ENCODE results near the gene OR6V1. TPM values are rescaled to one million over a fixed set of nuclear protein-coding genes. Genes with fewer than 3 reads are reported as not detected.

The OR6V1 gene, protein sequence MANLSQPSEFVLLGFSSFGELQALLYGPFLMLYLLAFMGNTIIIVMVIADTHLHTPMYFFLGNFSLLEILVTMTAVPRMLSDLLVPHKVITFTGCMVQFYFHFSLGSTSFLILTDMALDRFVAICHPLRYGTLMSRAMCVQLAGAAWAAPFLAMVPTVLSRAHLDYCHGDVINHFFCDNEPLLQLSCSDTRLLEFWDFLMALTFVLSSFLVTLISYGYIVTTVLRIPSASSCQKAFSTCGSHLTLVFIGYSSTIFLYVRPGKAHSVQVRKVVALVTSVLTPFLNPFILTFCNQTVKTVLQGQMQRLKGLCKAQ
- not detected for total RNA-seq

- no peak for DNase-seq (ENCODE audit: low spot score)
- Histone ChIP-seq H3K36me3 (no peaks in the 10 kb centered on the region), H3K27me3 (replicated peaks; ENCODE audit: insufficient read depth) (no peaks in the 10 kb centered on the region), H3K9me3 (no peaks in the 10 kb centered on the region), H3K4me3 (no peak within 1 kb of the TSS), H3K27ac (no peak within 1 kb of the TSS), H3K4me1 (ENCODE audit: control insufficient read depth in 1 of 2, low read depth in 2 of 2) (peaks cover 8 to 9% of the 10 kb centered on the region in 2 donors)
- TF ChIP-seq CTCF (IDR thresholded peaks at IDR 0.05), result no peak
- ATAC-seq (ENCODE audit: insufficient number of reproducible peaks, low FRiP score, low read depth), result no peak
These were observed at the start of gene OR6V1 for GRCh38 chr7:143052041-143052440. OR6V1 (plus strand) TSS chr7:143052341; CDS start chr7:143052341, 0 bp downstream.

DNA sequence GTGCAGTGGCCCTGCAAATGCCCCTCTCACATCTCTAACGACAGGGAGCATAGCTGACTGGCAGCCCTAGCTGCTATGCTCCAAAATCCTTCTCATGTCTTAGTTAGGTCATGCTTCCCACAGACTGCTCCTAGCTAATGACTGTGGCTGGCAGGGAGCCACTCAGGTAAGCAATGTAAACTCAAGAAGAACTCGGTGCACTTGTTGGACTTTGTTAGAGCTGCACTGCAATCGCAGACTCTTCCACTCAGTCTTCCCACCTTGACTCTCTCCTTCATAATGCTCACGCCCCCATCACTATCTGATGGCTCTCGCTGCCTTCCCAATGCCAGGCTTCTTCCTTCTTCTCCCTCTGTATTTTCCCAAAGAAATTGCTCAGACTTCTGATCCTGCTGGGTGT is 49.2 kb upstream of the OR6V1 start:
- peak overlapping the region; percentile 56 for H3K4me3 ChIP-seq
- no peaks in the 10 kb centered on the region for H3K36me3 ChIP-seq
- TF ChIP-seq CTCF (IDR thresholded peaks at IDR 0.05), result no peak
- H3K27me3 ChIP-seq (replicated peaks; ENCODE audit: insufficient read depth), result no peaks in the 10 kb centered on the region
- H3K27ac ChIP-seq, result no peak overlapping the region
- ATAC-seq (ENCODE audit: insufficient number of reproducible peaks, low FRiP score, low read depth), result no peak
- no peaks in the 10 kb centered on the region for H3K9me3 ChIP-seq
- DNase-seq (ENCODE audit: low spot score), result no peak
- H3K4me1 ChIP-seq (ENCODE audit: control insufficient read depth in 1 of 2, low read depth in 2 of 2), result no peaks in the 10 kb centered on the region

DNA sequence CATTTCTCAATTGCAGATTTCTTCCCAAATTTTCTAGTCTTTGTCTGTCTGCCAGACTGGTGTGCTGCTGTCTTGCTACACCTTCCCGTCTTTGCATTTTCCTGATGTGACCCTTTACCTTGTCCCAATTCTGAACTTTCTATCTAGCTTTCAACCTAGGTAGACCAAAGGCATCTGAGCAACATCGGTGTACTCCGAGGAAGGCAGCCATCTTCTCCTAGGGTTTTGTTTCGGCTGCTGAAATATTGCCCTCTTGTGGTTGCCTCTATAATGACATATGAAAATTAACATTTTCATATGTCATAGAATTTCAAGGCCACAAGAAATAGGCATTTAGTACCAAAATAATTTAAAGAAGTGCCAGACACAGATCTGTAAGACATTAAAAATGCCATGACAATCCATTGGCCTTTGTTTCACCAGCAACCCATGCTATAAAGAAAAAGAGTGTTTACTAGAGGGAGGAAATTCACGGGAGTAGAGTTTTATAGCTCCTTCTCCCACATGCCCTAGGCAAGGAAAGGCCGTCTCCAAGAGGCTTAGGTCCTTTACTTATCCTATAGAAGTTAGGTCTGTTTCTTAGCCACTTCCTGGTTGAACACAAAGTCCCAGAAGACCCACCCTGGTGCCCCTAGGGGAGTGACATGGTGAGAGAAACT is 48.6 kb upstream of the OR6V1 start:
- DNase-seq (ENCODE audit: low spot score), result no peak
- Histone ChIP-seq H3K27ac (no peak overlapping the region), H3K4me1 (ENCODE audit: control insufficient read depth in 1 of 2, low read depth in 2 of 2) (no peaks in the 10 kb centered on the region), H3K27me3 (replicated peaks; ENCODE audit: insufficient read depth) (no peaks in the 10 kb centered on the region), H3K36me3 (no peaks in the 10 kb centered on the region), H3K9me3 (no peaks in the 10 kb centered on the region), H3K4me3 (peak overlapping the region; percentile 56)
- TF ChIP-seq CTCF (IDR thresholded peaks at IDR 0.05), result peak; percentile 66
- no peak for ATAC-seq (ENCODE audit: insufficient number of reproducible peaks, low FRiP score, low read depth)

DNA sequence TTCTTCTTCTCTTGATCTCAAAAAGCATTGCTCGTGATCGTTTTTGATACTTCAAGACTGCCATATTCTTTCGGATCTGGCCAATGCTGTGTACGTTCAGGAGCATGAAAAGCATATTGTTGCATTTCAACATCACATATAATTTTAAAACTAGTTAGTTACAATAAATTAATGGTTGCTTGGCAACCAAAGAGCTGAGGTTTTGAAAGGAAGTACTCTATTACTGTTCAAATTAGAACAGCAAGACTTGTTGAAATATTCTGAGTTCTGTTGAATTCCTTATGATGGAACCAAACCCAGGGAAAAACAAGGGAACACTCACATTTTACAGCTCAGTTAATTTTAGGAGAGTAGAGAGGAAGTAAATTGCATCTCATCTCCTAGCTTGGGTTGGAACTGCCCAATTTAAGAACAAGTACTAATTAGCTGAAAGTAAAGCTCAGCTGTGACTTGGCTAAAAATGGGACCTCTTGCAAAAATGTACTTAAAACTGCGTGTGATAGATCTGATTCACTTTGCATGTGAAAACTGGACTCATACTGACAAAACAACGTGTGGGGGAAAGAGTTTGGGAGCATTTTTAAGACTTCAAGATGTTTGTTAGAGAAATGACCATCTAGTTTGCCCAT is 46.4 kb upstream of the OR6V1 start:
- Histone ChIP-seq H3K27me3 (replicated peaks; ENCODE audit: insufficient read depth) (no peaks in the 10 kb centered on the region), H3K36me3 (no peaks in the 10 kb centered on the region), H3K4me3 (no peak overlapping the region), H3K9me3 (no peaks in the 10 kb centered on the region), H3K4me1 (ENCODE audit: control insufficient read depth in 1 of 2, low read depth in 2 of 2) (no peaks in the 10 kb centered on the region), H3K27ac (no peak overlapping the region)
- ATAC-seq (ENCODE audit: insufficient number of reproducible peaks, low FRiP score, low read depth) (no peak), DNase-seq (ENCODE audit: low spot score) (no peak)
- TF ChIP-seq CTCF (IDR thresholded peaks at IDR 0.05), result no peak
